Pulmonary artery endothelial cell (primary cell): ENCODE results near the gene ABHD18. TPM values are rescaled to one million over a fixed set of nuclear protein-coding genes. Genes with fewer than 3 reads are reported as not detected.
"Not testable (repeated sequence)": the region's sequence is repeated elsewhere in the genome, so short reads cannot be mapped to it uniquely, and the experiment has no call there.

Experiments used
- DNase-seq: peaks from one replicate; pipeline ENCODE4 v3.0.0-alpha.2; 2011; ENCODE audit warnings: low read depth, low spot score
- total RNA-seq: library from RNA; depleted of rRNA; stranded (reverse); fragments of >200 nt; gene quantifications from 2 replicates; pipeline ENCODE4 v1.2.3, GENCODE V29; 2014

ABHD18 gene
- total RNA-seq, 1 donor from 2014 or later = 7.3 TPM

GRCh38 chr4:128061566-128062536, 96.6 kb downstream of the ABHD18 start:
- no peak for DNase-seq

GRCh38 chr4:128066453-128066820, 101.2 kb downstream of the ABHD18 start:
- not testable (repeated sequence) for DNase-seq

- DNase-seq = no peak
Observed at GRCh38 chr4:128068918-128069317, 103.7 kb downstream of the ABHD18 start.

- no peak for DNase-seq
Observed at GRCh38 chr4:128076464-128076863, 111.3 kb downstream of the ABHD18 start.

Other genes with a start within 250 kb of the ABHD18 start
- gene SLC25A31, start 235.0 kb upstream of the ABHD18 start, total RNA-seq = not detected in 2 replicates
- gene HSPA4L, start 183.1 kb upstream of the ABHD18 start, total RNA-seq = 10.7 and 23.8 TPM in 2 replicates
- gene PLK4, start 84.5 kb upstream of the ABHD18 start, total RNA-seq = 19.2 and 33.5 TPM in 2 replicates
- gene MFSD8, start 233 bp upstream of the ABHD18 start, total RNA-seq = 13.2 and 13.9 TPM in 2 replicates
- 20.4 and 22.2 TPM in 2 replicates for gene LARP1B, start 95.9 kb downstream of the ABHD18 start, total RNA-seq